Measurements from ENCODE around the gene PIGA. TPM values are rescaled to one million over a fixed set of nuclear protein-coding genes. Genes with fewer than 3 reads are reported as not detected.

The PIGA gene
- polyA plus RNA-seq, 2 of the 4 experiments (the other 2 are of a cell fraction): 9.5 to 21.2 TPM

GRCh38 chrX:15356444-15356843 is 21.1 kb upstream of the PIGA start:
- POLR2A ChIA-PET: no interaction called here
- WGBS (ENCODE audit: missing lambda C conversion rate): 91% methylated on average over 1 of the region's 1 CpG
- TF ChIP-seq POLR2AphosphoS2 (conservative IDR thresholded peaks at IDR 0.05; ENCODE audit: low read length) (no peak), HMGXB4 (CRISPR knock-in tag; IDR thresholded peaks at IDR 0.05; ENCODE audit: borderline replicate concordance) (no peak), ZC3H11A (IDR thresholded peaks at IDR 0.05) (no peak), JUN (IDR thresholded peaks at IDR 0.05) (no peak), CEBPB (IDR thresholded peaks at IDR 0.05) (0 out of 4 replicates have a peak, but pooled peaks of 1 of the 2 experiments have one; percentile 8), HEYL (CRISPR knock-in tag; IDR thresholded peaks at IDR 0.05) (no peak)
- H3K4me2 ChIP-seq: no peak overlapping the region
- no peak for ATAC-seq
- CTCF ChIA-PET: no interaction called here
- FAIRE-seq: no peak
- H3K27ac ChIP-seq: no peak overlapping the region
- H3K4me1 ChIP-seq: no peaks in the 10 kb centered on the region
- DNase-seq (ENCODE audit: low read depth in 1 of 2, low spot score in 1 of 2): no peak
- no peaks in the 10 kb centered on the region for H3K9me3 ChIP-seq
- no peak overlapping the region for H3K4me3 ChIP-seq

- FAIRE-seq (peak; percentile 43), ATAC-seq (no peak), DNase-seq (ENCODE audit: low read depth in 1 of 2, low spot score in 1 of 2) (no peak)
- Histone ChIP-seq H3K9me3 (no peaks in the 10 kb centered on the region), H3K4me3 (no peak overlapping the region), H3K27ac (no peak overlapping the region), H3K4me1 (no peaks in the 10 kb centered on the region), H3K4me2 (no peak overlapping the region)
- ChIA-PET POLR2A (no interaction called here), CTCF (interaction anchor here (0.7 to 4.2 kb wide), 14 partner anchors 10 to 215 kb away, joined by 3 to 34 read pairs (median 6); no protein-coding TSS in a partner anchor)
- 95% methylated on average over 8 of the region's 8 CpGs for WGBS (ENCODE audit: missing lambda C conversion rate)
- TF ChIP-seq MYC (IDR thresholded peaks at IDR 0.05; ENCODE audit: borderline replicate concordance, low read length) (no peak), CBX8 (IDR thresholded peaks at IDR 0.05) (no peak), RFX5 (IDR thresholded peaks at IDR 0.05) (no peak), HOXA7 (CRISPR knock-in tag; IDR thresholded peaks at IDR 0.05) (no peak)
These were observed 15.1 kb upstream of the PIGA start for GRCh38 chrX:15350329-15350996.

GRCh38 chrX:15349046-15349445 is 13.7 kb upstream of the PIGA start:
- Histone ChIP-seq H3K4me2 (no peak overlapping the region), H3K4me3 (no peak overlapping the region), H3K9me3 (no peaks in the 10 kb centered on the region), H3K4me1 (peaks cover 4% of the 10 kb centered on the region), H3K27ac (no peak overlapping the region)
- ATAC-seq: peak; percentile 91 to 93
- CTCF ChIA-PET: interaction anchor here (0.7 to 4.2 kb wide), 37 partner anchors 9 to 1894 kb away, joined by 3 to 34 read pairs (median 4); partner anchors contain the start of genes BMX and PIR
- POLR2A ChIA-PET: no interaction called here
- peak; percentile 67 to 69 for TF ChIP-seq RAD21 (conservative IDR thresholded peaks at IDR 0.05 in 1 of 2, IDR thresholded peaks at IDR 0.05 in 1 of 2)
- peak; percentile 47; the same call in 1 of the 3 replicates for TF ChIP-seq SMC3 (IDR thresholded peaks at IDR 0.05)
- peak; percentile 57 for TF ChIP-seq CTCF (IDR thresholded peaks at IDR 0.05)
- no peak for TF ChIP-seq HOXB13 (CRISPR knock-in tag; IDR thresholded peaks at IDR 0.05; ENCODE audit: low read depth)
- peak; percentile 31 to 72 for DNase-seq (ENCODE audit: low read depth in 1 of 2, low spot score in 1 of 2)
- WGBS (ENCODE audit: missing lambda C conversion rate): 22% methylated on average over 2 of the region's 2 CpGs
- peak; percentile 99 for FAIRE-seq

- H3K4me2 ChIP-seq: no peak overlapping the region
- peaks cover 24% of the 10 kb centered on the region for H3K4me1 ChIP-seq
- WGBS (ENCODE audit: missing lambda C conversion rate): 83% methylated on average over 3 of the region's 3 CpGs
- POLR2A ChIA-PET: no interaction called here
- no peaks in the 10 kb centered on the region for H3K9me3 ChIP-seq
- no peak overlapping the region for H3K4me3 ChIP-seq
- ATAC-seq (no peak), DNase-seq (ENCODE audit: low read depth in 1 of 2, low spot score in 1 of 2) (no peak), FAIRE-seq (no peak)
- no peak overlapping the region for H3K27ac ChIP-seq
- CTCF ChIA-PET: interaction anchor here (0.7 to 4.2 kb wide), 3 partner anchors 45 to 456 kb away, joined by 4 to 34 read pairs (median 6); no protein-coding TSS in a partner anchor
- TF ChIP-seq ATOH8 (CRISPR knock-in tag; IDR thresholded peaks at IDR 0.05; ENCODE audit: low read depth) (no peak), CEBPB (IDR thresholded peaks at IDR 0.05) (no peak), SREBF2 (IDR thresholded peaks at IDR 0.05) (no peak), PBX3 (IDR thresholded peaks at IDR 0.05) (no peak), NR3C1 (IDR thresholded peaks at IDR 0.05) (no peak), MAFK (IDR thresholded peaks at IDR 0.05; ENCODE audit: partially characterized antibody) (no peak), HEYL (CRISPR knock-in tag; IDR thresholded peaks at IDR 0.05) (no peak), CHD2 (IDR thresholded peaks at IDR 0.05; ENCODE audit: low read length, partially characterized antibody) (no peak), ZNF302 (CRISPR knock-in tag; IDR thresholded peaks at IDR 0.05) (no peak), RFX5 (IDR thresholded peaks at IDR 0.05) (no peak), SMC3 (IDR thresholded peaks at IDR 0.05) (no peak), MAX (IDR thresholded peaks at IDR 0.05) (no peak), RAD21 (conservative IDR thresholded peaks at IDR 0.05 in 1 of 2, IDR thresholded peaks at IDR 0.05 in 1 of 2) (no peak)
These were observed 10.7 kb upstream of the PIGA start for GRCh38 chrX:15345976-15346375.
